GM23338 (cell line): ENCODE data around the gene BNC2. TPM values are rescaled to one million over a fixed set of nuclear protein-coding genes. Genes with fewer than 3 reads are reported as not detected.
A peak's percentile ranks its signal among the peaks of the same experiment; 100 is the strongest.

ENCODE experiments used
- ATAC-seq: fragments of 200-7000 bp; cut with Tn5 transposase; 3 replicates; pipeline ENCODE4 v1.9.1; 2020
- DNase-seq: peaks from one replicate; pipeline ENCODE4 v3.0.0-alpha.2; 2015; ENCODE audit warnings: low spot score
- H2AFZ ChIP-seq: fragments of 200-600 bp; sonication (generic); 2 replicates; pipeline ENCODE4 v1.8.0; 2016; ENCODE audit warnings: antibody characterized with exemption, mild to moderate bottlenecking, moderate library complexity
- H3F3A ChIP-seq: fragments of 200-600 bp; sonication (generic); replicated peaks from 2 replicates; pipeline ENCODE4 v1.8.0; 2017; ENCODE audit warnings: antibody characterized with exemption, mixed run types, low read depth
- H3K27ac ChIP-seq: fragments of 200-600 bp; sonication (generic); 2 replicates; pipeline ENCODE4 v1.6.1; 2016; ENCODE audit warnings: low read depth
- H3K27me3 ChIP-seq: fragments of 200-600 bp; sonication (generic); 2 replicates; pipeline ENCODE4 v1.8.0; 2016; ENCODE audit warnings: mild to moderate bottlenecking, mixed run types, moderate library complexity; ENCODE audit not compliant: insufficient read depth
- H3K36me3 ChIP-seq: fragments of 200-600 bp; sonication (generic); 2 replicates; pipeline ENCODE4 v1.8.0; 2016; ENCODE audit warnings: mild to moderate bottlenecking; ENCODE audit not compliant: insufficient read depth
- H3K4me1 ChIP-seq: fragments of 200-600 bp; sonication (generic); 2 replicates; pipeline ENCODE4 v1.8.0; 2016; ENCODE audit warnings: mild to moderate bottlenecking, moderate library complexity; ENCODE audit not compliant: insufficient read depth
- H3K4me2 ChIP-seq: fragments of 200-600 bp; sonication (generic); 2 replicates; pipeline ENCODE4 v1.7.1; 2017; ENCODE audit warnings: mixed run types
- H3K4me3 ChIP-seq: fragments of 200-600 bp; sonication (generic); 2 replicates; pipeline ENCODE4 v1.6.1; 2016; ENCODE audit warnings: mixed run types
- H3K79me2 ChIP-seq: fragments of 200-600 bp; sonication (generic); replicated peaks from 2 replicates; pipeline ENCODE4 v1.8.0; 2017; ENCODE audit warnings: mild to moderate bottlenecking; ENCODE audit not compliant: insufficient read depth
- H3K9me2 ChIP-seq: fragments of 200-600 bp; sonication (generic); 2 replicates; pipeline ENCODE4 v1.8.0; 2017; ENCODE audit not compliant: insufficient read depth
- H4K20me1 ChIP-seq: fragments of 200-600 bp; sonication (generic); replicated peaks from 2 replicates; pipeline ENCODE4 v1.8.0; 2017; ENCODE audit warnings: mild to moderate bottlenecking; ENCODE audit not compliant: insufficient read depth
- H3K27ac Mint-ChIP-seq: 2 replicates; pipeline ENCODE4 v1.8.0; 2020; ENCODE audit warnings: inconsistent platforms, mild to moderate bottlenecking, moderate library complexity, mixed read lengths
- H3K27me3 Mint-ChIP-seq: 3 replicates; pipeline ENCODE4 v1.8.0; 2022; ENCODE audit warnings: low read depth, mild to moderate bottlenecking, moderate library complexity, mixed read lengths, inconsistent platforms; ENCODE audit not compliant: insufficient read depth, poor library complexity
- H3K36me3 Mint-ChIP-seq: 3 replicates; pipeline ENCODE4 v1.8.0; 2021; ENCODE audit warnings: low read depth, mild to moderate bottlenecking, inconsistent platforms, moderate library complexity, mixed read lengths
- H3K4me1 Mint-ChIP-seq: 3 replicates; pipeline ENCODE4 v1.8.0; 2020; ENCODE audit warnings: mild to moderate bottlenecking, inconsistent platforms, mixed read lengths
- H3K4me3 Mint-ChIP-seq: 3 replicates; pipeline ENCODE4 v1.8.0; 2021; ENCODE audit warnings: moderate library complexity, mild to moderate bottlenecking, inconsistent platforms, mixed read lengths
- H3K9me3 Mint-ChIP-seq: 3 replicates; pipeline ENCODE4 v1.8.0; 2020; ENCODE audit warnings: moderate library complexity, mild to moderate bottlenecking, inconsistent platforms, mixed read lengths
- CREB1 ChIP-seq: fragments of 250-450 bp; sonication (Bioruptor Pico); IDR thresholded peaks from 2 replicates; pipeline ENCODE4 v1.5.0; 2020; ENCODE audit warnings: low read depth, mild to moderate bottlenecking, moderate library complexity
- CTCF ChIP-seq, 2 experiments: fragments of 200-600 bp in 1 of 2; sonication (generic) in 1 of 2; conservative IDR thresholded peaks; 2 replicates each; pipeline versions ENCODE4 v1.5.1 to v1.6.1; 2016 to 2017; ENCODE audit warnings: antibody characterized with exemption in 2 of 2, low read depth in 2 of 2, mild to moderate bottlenecking in 2 of 2, moderate library complexity in 1 of 2
- EZH2 ChIP-seq: fragments of 200-600 bp; sonication (generic); IDR thresholded peaks from one replicate; pipeline ENCODE4 v1.8.0; 2017; ENCODE audit warnings: antibody characterized with exemption, mild to moderate bottlenecking, low read depth; ENCODE audit not compliant: unreplicated experiment
- EZH2phosphoT487 ChIP-seq: fragments of 200-600 bp; sonication (generic); IDR thresholded peaks from one replicate; pipeline ENCODE4 v1.8.1; 2018; ENCODE audit warnings: antibody characterized with exemption; ENCODE audit not compliant: unreplicated experiment
- JUNB ChIP-seq: IDR thresholded peaks from one replicate; pipeline ENCODE4 v1.6.1; 2016; ENCODE audit warnings: antibody characterized with exemption; ENCODE audit not compliant: unreplicated experiment
- NANOG ChIP-seq: IDR thresholded peaks from 2 replicates; pipeline ENCODE4 v1.6.1; 2016; ENCODE audit warnings: antibody characterized with exemption, borderline replicate concordance
- POLR2AphosphoS5 ChIP-seq: IDR thresholded peaks from 2 replicates; pipeline ENCODE4 v1.6.1; 2016; ENCODE audit warnings: antibody characterized with exemption, low read depth
- ZNF114 ChIP-seq: fragments of 250-450 bp; sonication (Bioruptor Pico); IDR thresholded peaks from 2 replicates; pipeline ENCODE4 v1.5.0; 2020; ENCODE audit warnings: mild to moderate bottlenecking, moderate library complexity
- ZNF331 ChIP-seq: fragments of 250-450 bp; sonication (Bioruptor Pico); IDR thresholded peaks from 2 replicates; pipeline ENCODE4 v1.5.0; 2020; ENCODE audit warnings: low read depth, mild to moderate bottlenecking, moderate library complexity
- polyA plus RNA-seq: library from polyadenylated mRNA; unstranded; fragments of >200 nt; fragmentation: Nextera tagmentation; extraction: Ambion mirVana; gene quantifications from 2 replicates; pipeline ENCODE4 v1.2.1, GENCODE V29; 2016
- total RNA-seq: library from RNA; depleted of rRNA; stranded (reverse); fragments of >200 nt; shearing (Covaris generic); gene quantifications from 2 replicates; pipeline ENCODE4 v1.2.3, GENCODE V29; 2014
- TF ChIP-seq, protein P1 (sequence below): fragments of 250-450 bp; sonication (Bioruptor Pico); IDR thresholded peaks from 2 replicates; pipeline ENCODE4 v1.5.0; 2020; ENCODE audit warnings: mild to moderate bottlenecking, moderate library complexity
- TF ChIP-seq, protein P2 (sequence below): IDR thresholded peaks from one replicate; pipeline ENCODE4 v1.6.1; 2018; ENCODE audit warnings: antibody characterized with exemption; ENCODE audit not compliant: unreplicated experiment
- TF ChIP-seq, protein P3 (sequence below): IDR thresholded peaks from 2 replicates; pipeline ENCODE4 v1.6.1; 2016; ENCODE audit warnings: antibody characterized with exemption

BNC2 gene
- total and polyA plus RNA-seq, 2 experiments from 2014 or later: 12.7 to 13.2 TPM

GRCh38 chr9:16542290-16542689, 328.2 kb downstream of the BNC2 start:
- H3K27me3 Mint-ChIP-seq: peaks cover 2% of the 10 kb centered on the region
- no peaks in the 10 kb centered on the region for H3K36me3 ChIP-seq
- H3K27ac Mint-ChIP-seq: no peak overlapping the region

More at GRCh38 chr9:16542290-16542689, 328.2 kb downstream of the BNC2 start:
- no peak for ATAC-seq
- no peak overlapping the region for H3K27ac ChIP-seq
- H3K79me2 ChIP-seq: no peaks in the 10 kb centered on the region
- Mint-ChIP-seq H3K36me3 (no peaks in the 10 kb centered on the region), H3K4me1 (peaks cover 26% of the 10 kb centered on the region), H3K4me3 (no peak overlapping the region), H3K9me3 (no peaks in the 10 kb centered on the region)
- H3K4me2 ChIP-seq: peak overlapping the region; percentile 42
- H2AFZ ChIP-seq: no peak overlapping the region
- H3F3A ChIP-seq: no peaks in the 10 kb centered on the region
- no peaks in the 10 kb centered on the region for H3K27me3 ChIP-seq
- no peak for TF ChIP-seq ZNF114
- TF ChIP-seq ZNF331 (CRISPR knock-in tag): no peak
- no peak for TF ChIP-seq POLR2AphosphoS5
- no peak for TF ChIP-seq JUNB
- TF ChIP-seq NANOG: no peak
- no peak for TF ChIP-seq CREB1 (CRISPR knock-in tag)
- TF ChIP-seq CTCF (conservative IDR thresholded peaks at IDR 0.05; ENCODE audit: low read depth in 2 of 2): no peak
- TF ChIP-seq, protein P1, sequence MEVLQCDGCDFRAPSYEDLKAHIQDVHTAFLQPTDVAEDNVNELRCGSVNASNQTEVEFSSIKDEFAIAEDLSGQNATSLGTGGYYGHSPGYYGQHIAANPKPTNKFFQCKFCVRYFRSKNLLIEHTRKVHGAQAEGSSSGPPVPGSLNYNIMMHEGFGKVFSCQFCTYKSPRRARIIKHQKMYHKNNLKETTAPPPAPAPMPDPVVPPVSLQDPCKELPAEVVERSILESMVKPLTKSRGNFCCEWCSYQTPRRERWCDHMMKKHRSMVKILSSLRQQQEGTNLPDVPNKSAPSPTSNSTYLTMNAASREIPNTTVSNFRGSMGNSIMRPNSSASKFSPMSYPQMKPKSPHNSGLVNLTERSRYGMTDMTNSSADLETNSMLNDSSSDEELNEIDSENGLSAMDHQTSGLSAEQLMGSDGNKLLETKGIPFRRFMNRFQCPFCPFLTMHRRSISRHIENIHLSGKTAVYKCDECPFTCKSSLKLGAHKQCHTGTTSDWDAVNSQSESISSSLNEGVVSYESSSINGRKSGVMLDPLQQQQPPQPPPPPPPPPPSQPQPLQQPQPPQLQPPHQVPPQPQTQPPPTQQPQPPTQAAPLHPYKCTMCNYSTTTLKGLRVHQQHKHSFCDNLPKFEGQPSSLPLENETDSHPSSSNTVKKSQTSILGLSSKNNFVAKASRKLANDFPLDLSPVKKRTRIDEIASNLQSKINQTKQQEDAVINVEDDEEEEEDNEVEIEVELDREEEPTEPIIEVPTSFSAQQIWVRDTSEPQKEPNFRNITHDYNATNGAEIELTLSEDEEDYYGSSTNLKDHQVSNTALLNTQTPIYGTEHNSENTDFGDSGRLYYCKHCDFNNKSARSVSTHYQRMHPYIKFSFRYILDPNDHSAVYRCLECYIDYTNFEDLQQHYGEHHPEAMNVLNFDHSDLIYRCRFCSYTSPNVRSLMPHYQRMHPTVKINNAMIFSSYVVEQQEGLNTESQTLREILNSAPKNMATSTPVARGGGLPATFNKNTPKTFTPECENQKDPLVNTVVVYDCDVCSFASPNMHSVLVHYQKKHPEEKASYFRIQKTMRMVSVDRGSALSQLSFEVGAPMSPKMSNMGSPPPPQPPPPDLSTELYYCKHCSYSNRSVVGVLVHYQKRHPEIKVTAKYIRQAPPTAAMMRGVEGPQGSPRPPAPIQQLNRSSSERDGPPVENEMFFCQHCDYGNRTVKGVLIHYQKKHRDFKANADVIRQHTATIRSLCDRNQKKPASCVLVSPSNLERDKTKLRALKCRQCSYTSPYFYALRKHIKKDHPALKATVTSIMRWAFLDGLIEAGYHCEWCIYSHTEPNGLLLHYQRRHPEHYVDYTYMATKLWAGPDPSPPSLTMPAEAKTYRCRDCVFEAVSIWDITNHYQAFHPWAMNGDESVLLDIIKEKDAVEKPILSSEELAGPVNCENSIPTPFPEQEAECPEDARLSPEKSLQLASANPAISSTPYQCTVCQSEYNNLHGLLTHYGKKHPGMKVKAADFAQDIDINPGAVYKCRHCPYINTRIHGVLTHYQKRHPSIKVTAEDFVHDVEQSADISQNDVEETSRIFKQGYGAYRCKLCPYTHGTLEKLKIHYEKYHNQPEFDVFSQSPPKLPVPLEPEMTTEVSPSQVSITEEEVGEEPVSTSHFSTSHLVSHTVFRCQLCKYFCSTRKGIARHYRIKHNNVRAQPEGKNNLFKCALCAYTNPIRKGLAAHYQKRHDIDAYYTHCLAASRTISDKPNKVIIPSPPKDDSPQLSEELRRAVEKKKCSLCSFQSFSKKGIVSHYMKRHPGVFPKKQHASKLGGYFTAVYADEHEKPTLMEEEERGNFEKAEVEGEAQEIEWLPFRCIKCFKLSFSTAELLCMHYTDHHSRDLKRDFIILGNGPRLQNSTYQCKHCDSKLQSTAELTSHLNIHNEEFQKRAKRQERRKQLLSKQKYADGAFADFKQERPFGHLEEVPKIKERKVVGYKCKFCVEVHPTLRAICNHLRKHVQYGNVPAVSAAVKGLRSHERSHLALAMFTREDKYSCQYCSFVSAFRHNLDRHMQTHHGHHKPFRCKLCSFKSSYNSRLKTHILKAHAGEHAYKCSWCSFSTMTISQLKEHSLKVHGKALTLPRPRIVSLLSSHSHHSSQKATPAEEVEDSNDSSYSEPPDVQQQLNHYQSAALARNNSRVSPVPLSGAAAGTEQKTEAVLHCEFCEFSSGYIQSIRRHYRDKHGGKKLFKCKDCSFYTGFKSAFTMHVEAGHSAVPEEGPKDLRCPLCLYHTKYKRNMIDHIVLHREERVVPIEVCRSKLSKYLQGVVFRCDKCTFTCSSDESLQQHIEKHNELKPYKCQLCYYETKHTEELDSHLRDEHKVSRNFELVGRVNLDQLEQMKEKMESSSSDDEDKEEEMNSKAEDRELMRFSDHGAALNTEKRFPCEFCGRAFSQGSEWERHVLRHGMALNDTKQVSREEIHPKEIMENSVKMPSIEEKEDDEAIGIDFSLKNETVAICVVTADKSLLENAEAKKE (CRISPR knock-in tag): no peak
- TF ChIP-seq, protein P2, sequence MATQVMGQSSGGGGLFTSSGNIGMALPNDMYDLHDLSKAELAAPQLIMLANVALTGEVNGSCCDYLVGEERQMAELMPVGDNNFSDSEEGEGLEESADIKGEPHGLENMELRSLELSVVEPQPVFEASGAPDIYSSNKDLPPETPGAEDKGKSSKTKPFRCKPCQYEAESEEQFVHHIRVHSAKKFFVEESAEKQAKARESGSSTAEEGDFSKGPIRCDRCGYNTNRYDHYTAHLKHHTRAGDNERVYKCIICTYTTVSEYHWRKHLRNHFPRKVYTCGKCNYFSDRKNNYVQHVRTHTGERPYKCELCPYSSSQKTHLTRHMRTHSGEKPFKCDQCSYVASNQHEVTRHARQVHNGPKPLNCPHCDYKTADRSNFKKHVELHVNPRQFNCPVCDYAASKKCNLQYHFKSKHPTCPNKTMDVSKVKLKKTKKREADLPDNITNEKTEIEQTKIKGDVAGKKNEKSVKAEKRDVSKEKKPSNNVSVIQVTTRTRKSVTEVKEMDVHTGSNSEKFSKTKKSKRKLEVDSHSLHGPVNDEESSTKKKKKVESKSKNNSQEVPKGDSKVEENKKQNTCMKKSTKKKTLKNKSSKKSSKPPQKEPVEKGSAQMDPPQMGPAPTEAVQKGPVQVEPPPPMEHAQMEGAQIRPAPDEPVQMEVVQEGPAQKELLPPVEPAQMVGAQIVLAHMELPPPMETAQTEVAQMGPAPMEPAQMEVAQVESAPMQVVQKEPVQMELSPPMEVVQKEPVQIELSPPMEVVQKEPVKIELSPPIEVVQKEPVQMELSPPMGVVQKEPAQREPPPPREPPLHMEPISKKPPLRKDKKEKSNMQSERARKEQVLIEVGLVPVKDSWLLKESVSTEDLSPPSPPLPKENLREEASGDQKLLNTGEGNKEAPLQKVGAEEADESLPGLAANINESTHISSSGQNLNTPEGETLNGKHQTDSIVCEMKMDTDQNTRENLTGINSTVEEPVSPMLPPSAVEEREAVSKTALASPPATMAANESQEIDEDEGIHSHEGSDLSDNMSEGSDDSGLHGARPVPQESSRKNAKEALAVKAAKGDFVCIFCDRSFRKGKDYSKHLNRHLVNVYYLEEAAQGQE: no peak
- TF ChIP-seq EZH2: no peak
- TF ChIP-seq EZH2phosphoT487: no peak
- TF ChIP-seq, protein P3, sequence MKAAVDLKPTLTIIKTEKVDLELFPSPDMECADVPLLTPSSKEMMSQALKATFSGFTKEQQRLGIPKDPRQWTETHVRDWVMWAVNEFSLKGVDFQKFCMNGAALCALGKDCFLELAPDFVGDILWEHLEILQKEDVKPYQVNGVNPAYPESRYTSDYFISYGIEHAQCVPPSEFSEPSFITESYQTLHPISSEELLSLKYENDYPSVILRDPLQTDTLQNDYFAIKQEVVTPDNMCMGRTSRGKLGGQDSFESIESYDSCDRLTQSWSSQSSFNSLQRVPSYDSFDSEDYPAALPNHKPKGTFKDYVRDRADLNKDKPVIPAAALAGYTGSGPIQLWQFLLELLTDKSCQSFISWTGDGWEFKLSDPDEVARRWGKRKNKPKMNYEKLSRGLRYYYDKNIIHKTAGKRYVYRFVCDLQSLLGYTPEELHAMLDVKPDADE: no peak
- H3K9me2 ChIP-seq: no peaks in the 10 kb centered on the region; the same call in 1 of the 2 replicates
- no peak for DNase-seq
- no peaks in the 10 kb centered on the region for H4K20me1 ChIP-seq
- no peak overlapping the region for H3K4me3 ChIP-seq
- H3K4me1 ChIP-seq: peaks cover 21% of the 10 kb centered on the region
